Lung (tissue), 12 donors: ENCODE measurements around the gene ASS1. TPM values are rescaled to one million over a fixed set of nuclear protein-coding genes. Genes with fewer than 3 reads are reported as not detected.

Experiments
- ATAC-seq: fragments of 200-7000 bp; cut with Tn5 transposase; one replicate; pipeline ENCODE4 v1.9.1; 2020; ENCODE audit warnings: moderate number of reproducible peaks; ENCODE audit not compliant: insufficient read depth, low FRiP score
- DNase-seq, 3 donors: peaks; one replicate each; pipeline ENCODE4 v3.0.0-alpha.2; 2013 to 2017
- H3K27ac ChIP-seq, 2 donors: one replicate each; pipeline ENCODE4 v1.5.1; 2013; ENCODE audit warnings: mild to moderate bottlenecking in 2 of 2, moderate library complexity in 2 of 2, control low read depth in 1 of 2, inconsistent platforms in 1 of 2, low read depth in 1 of 2, low read length in 1 of 2
- H3K27me3 ChIP-seq, 3 donors: one replicate each; pipeline ENCODE4 v1.5.1; 2013; ENCODE audit warnings: low read length in 2 of 3; ENCODE audit not compliant: control insufficient read depth in 3 of 3, insufficient read depth in 3 of 3
- H3K36me3 ChIP-seq, 4 donors: one replicate each; pipeline ENCODE4 v1.5.1; 2013; ENCODE audit warnings: low read length in 4 of 4, mild to moderate bottlenecking in 1 of 4, moderate library complexity in 1 of 4; ENCODE audit not compliant: control insufficient read depth in 4 of 4, insufficient read depth in 4 of 4
- H3K4me1 ChIP-seq, 5 donors: one replicate each; pipeline ENCODE4 v1.5.1; 2013; ENCODE audit warnings: low read length in 5 of 5, mild to moderate bottlenecking in 2 of 5, moderate library complexity in 1 of 5; ENCODE audit not compliant: control insufficient read depth in 5 of 5, insufficient read depth in 5 of 5
- H3K4me3 ChIP-seq: one replicate; pipeline ENCODE4 v1.5.1; 2013; ENCODE audit warnings: mild to moderate bottlenecking, control low read depth, moderate library complexity
- H3K9ac ChIP-seq, 2 donors: one replicate each; pipeline ENCODE4 v1.5.1; 2013; ENCODE audit warnings: low read length in 2 of 2, control low read depth in 1 of 2; ENCODE audit not compliant: insufficient read depth in 1 of 2
- H3K9me3 ChIP-seq, 4 donors: one replicate each; pipeline ENCODE4 v1.5.1; 2013; ENCODE audit warnings: low read length in 3 of 4, mild to moderate bottlenecking in 1 of 4, moderate library complexity in 1 of 4; ENCODE audit not compliant: control insufficient read depth in 4 of 4, insufficient read depth in 3 of 4
- CTCF ChIP-seq: IDR thresholded peaks from 2 replicates; pipeline ENCODE4 v1.5.1; 2012; ENCODE audit warnings: mild to moderate bottlenecking; ENCODE audit errors: control extremely low read depth, extremely low read depth
- WGBS, 2 donors: extraction: QIAGEN DNeasy Blood & Tissue Kit; methylation state at CpG; one replicate each; pipeline ENCODE4 v1.1.7; 2013; 5-methylcytosine and 5-hydroxymethylcytosine counted together
- polyA plus RNA-seq, 2 donors: library from polyadenylated mRNA; stranded (reverse); fragments of 200-250 nt; gene quantifications; one replicate each; pipeline ENCODE4 v1.2.1, GENCODE V29; 2013
- total RNA-seq, 2 donors: library from RNA; depleted of rRNA in 1 of 2; stranded (reverse); fragments of >200 nt in 1 of 2; gene quantifications; one replicate each; pipeline ENCODE4 v1.2.1, GENCODE V29; 2014 to 2021
- donor health status: control.
- donor health status: control.
- donor health status: Bipolar disorder and iron deficiency.
- donor health status: healthy.
- donor health status: DM: yes; HTN: yes; CAD: no.

The ASS1 gene
- total and polyA plus RNA-seq, 4 donors, result 51.2 to 165 (median 112) TPM

GRCh38 chr9:130500340-130501180, 55.8 kb downstream of the ASS1 start:
- Histone ChIP-seq H3K27me3 (no peaks in the 10 kb centered on the region), H3K36me3 (peaks cover 0 to 12% (median 0%) of the 10 kb centered on the region in 4 donors), H3K4me1 (no peaks in the 10 kb centered on the region), H3K9me3 (peaks cover 0 to 2% (median 0%) of the 10 kb centered on the region in 4 donors), H3K9ac (no peak overlapping the region), H3K4me3 (no peak overlapping the region), H3K27ac (no peak overlapping the region)
- WGBS, 2 donors, result 69 to 76% methylated on average over 12 of the region's 12 CpGs
- no peak for DNase-seq
- ATAC-seq, result no peak
- no peak for TF ChIP-seq CTCF

GRCh38 chr9:130501639-130502038, 56.9 kb downstream of the ASS1 start:
- DNase-seq, result no peak
- 95% methylated on average over 9 of the region's 9 CpGs for WGBS, 2 donors

GRCh38 chr9:130508218-130508617, 63.5 kb downstream of the ASS1 start:
- Histone ChIP-seq H3K9me3 (peaks cover 0 to 7% (median 0%) of the 10 kb centered on the region in 4 donors), H3K4me3 (no peak overlapping the region), H3K27ac (no peak overlapping the region), H3K9ac (no peak overlapping the region), H3K4me1 (no peaks in the 10 kb centered on the region), H3K36me3 (no peaks in the 10 kb centered on the region), H3K27me3 (no peaks in the 10 kb centered on the region)
- DNase-seq (no peak), ATAC-seq (no peak)
- TF ChIP-seq CTCF, result no peak
- 66 to 67% methylated on average over 2 of the region's 2 CpGs for WGBS, 2 donors

More at GRCh38 chr9:130501639-130502038, 56.9 kb downstream of the ASS1 start:
- Histone ChIP-seq H3K27me3 (no peaks in the 10 kb centered on the region), H3K4me3 (no peak overlapping the region), H3K4me1 (no peaks in the 10 kb centered on the region), H3K27ac (no peak overlapping the region), H3K9ac (no peak overlapping the region), H3K36me3 (peaks cover 0 to 12% (median 0%) of the 10 kb centered on the region in 4 donors), H3K9me3 (peaks cover 0 to 2% (median 0%) of the 10 kb centered on the region in 4 donors)
- no peak for ATAC-seq
- TF ChIP-seq CTCF, result no peak
